CD14-positive monocyte (primary cell): ENCODE measurements around the gene CNTNAP1. TPM values are rescaled to one million over a fixed set of nuclear protein-coding genes. Genes with fewer than 3 reads are reported as not detected.
A peak's percentile ranks its signal among the peaks of the same experiment; 100 is the strongest.

Source experiments
- DNase-seq, 3 donors: peaks; one replicate each; pipeline ENCODE4 v3.0.0-alpha.2; 2011 to 2022
- H2AFZ ChIP-seq: 2 replicates; pipeline ENCODE4 v1.6.0; 2012; ENCODE audit warnings: mild to moderate bottlenecking, low read depth, low read length, inconsistent platforms; ENCODE audit not compliant: insufficient read depth, poor library complexity, severe bottlenecking
- H3K27ac ChIP-seq, 2 donors: 1 replicate in 1 of 2; 2 replicates in 1 of 2; pipeline ENCODE4 v1.5.1; 2012 to 2013; ENCODE audit warnings: low read length in 2 of 2, control low read depth in 1 of 2, inconsistent platforms in 1 of 2, low read depth in 1 of 2, mild to moderate bottlenecking in 1 of 2
- H3K27me3 ChIP-seq, 2 donors: one replicate each; pipeline versions ENCODE4 v1.6.0 to v1.6.1; 2011 to 2013; ENCODE audit warnings: low read length in 2 of 2; ENCODE audit not compliant: control insufficient read depth in 2 of 2, insufficient read depth in 2 of 2
- H3K36me3 ChIP-seq, 2 donors: replicated peaks in 1 of 2; 1 replicate in 1 of 2; 2 replicates in 1 of 2; pipeline versions ENCODE4 v1.5.1 to v1.6.1; 2012 to 2013; ENCODE audit warnings: low read length in 2 of 2, control low read depth in 1 of 2, inconsistent platforms in 1 of 2, mild to moderate bottlenecking in 1 of 2; ENCODE audit not compliant: insufficient read depth in 2 of 2, control insufficient read depth in 1 of 2
- H3K4me1 ChIP-seq, 2 donors: 1 replicate in 1 of 2; 2 replicates in 1 of 2; pipeline versions ENCODE4 v1.5.1 to v1.6.1; 2012 to 2013; ENCODE audit warnings: low read length in 2 of 2, control low read depth in 1 of 2, inconsistent platforms in 1 of 2, mild to moderate bottlenecking in 1 of 2, moderate library complexity in 1 of 2; ENCODE audit not compliant: insufficient read depth in 2 of 2, control insufficient read depth in 1 of 2
- H3K4me2 ChIP-seq: replicated peaks from 2 replicates; pipeline ENCODE3; 2012; ENCODE audit warnings: low read length, moderate library complexity, mild to moderate bottlenecking; ENCODE audit not compliant: poor library complexity, severe bottlenecking; ENCODE audit errors: extremely low read depth
- H3K4me3 ChIP-seq, 3 experiments: fragments of 200-600 bp in 1 of 3; sonication (generic) in 1 of 3; replicated peaks in 1 of 3; 1 replicate in 2 of 3; 2 replicates in 1 of 3; pipeline ENCODE4 v1.5.1; 2011 to 2013; ENCODE audit warnings: low read length in 3 of 3, mild to moderate bottlenecking in 3 of 3, control low read depth in 2 of 3, low read depth in 2 of 3, inconsistent platforms in 1 of 3, moderate library complexity in 1 of 3
- H3K79me2 ChIP-seq: 2 replicates; pipeline ENCODE4 v1.6.0; 2012; ENCODE audit warnings: mild to moderate bottlenecking, control low read depth, inconsistent platforms, low read length, moderate library complexity; ENCODE audit not compliant: insufficient read depth
- H3K9ac ChIP-seq: 2 replicates; pipeline ENCODE4 v1.6.0; 2017; ENCODE audit warnings: low read length, mild to moderate bottlenecking; ENCODE audit not compliant: insufficient read depth, poor library complexity, severe bottlenecking
- H3K9me3 ChIP-seq, 2 donors: replicated peaks in 1 of 2; 1 replicate in 1 of 2; 2 replicates in 1 of 2; pipeline versions ENCODE4 v1.5.1 to v1.6.1; 2012 to 2013; ENCODE audit warnings: low read length in 2 of 2, control low read depth in 1 of 2; ENCODE audit not compliant: control insufficient read depth in 1 of 2, insufficient read depth in 1 of 2
- H4K20me1 ChIP-seq: 2 replicates; pipeline ENCODE4 v1.6.0; 2012; ENCODE audit warnings: mild to moderate bottlenecking, low read length, control low read depth, moderate library complexity; ENCODE audit not compliant: insufficient read depth
- H3K27ac Mint-ChIP-seq, 7 donors: one replicate each; pipeline ENCODE4 v1.8.0; 2020; ENCODE audit warnings: mild to moderate bottlenecking in 7 of 7, mixed read lengths in 7 of 7, moderate library complexity in 6 of 7, inconsistent platforms in 2 of 7
- H3K27me3 Mint-ChIP-seq, 3 donors: one replicate each; pipeline ENCODE4 v1.8.0; 2021 to 2022; ENCODE audit warnings: low read depth in 3 of 3, mild to moderate bottlenecking in 3 of 3, mixed read lengths in 3 of 3, moderate library complexity in 3 of 3, inconsistent platforms in 1 of 3
- H3K36me3 Mint-ChIP-seq, 2 donors: one replicate each; pipeline ENCODE4 v1.8.0; 2020; ENCODE audit warnings: mixed read lengths in 2 of 2, inconsistent platforms in 1 of 2, mild to moderate bottlenecking in 1 of 2
- H3K4me1 Mint-ChIP-seq: one replicate; pipeline ENCODE4 v1.8.0; 2020; ENCODE audit warnings: mild to moderate bottlenecking, mixed read lengths
- H3K4me3 Mint-ChIP-seq, 2 donors: one replicate each; pipeline ENCODE4 v1.8.0; 2020; ENCODE audit warnings: mild to moderate bottlenecking in 2 of 2, mixed read lengths in 2 of 2, moderate library complexity in 1 of 2
- H3K9me3 Mint-ChIP-seq, 7 donors: one replicate each; pipeline ENCODE4 v1.8.0; 2020 to 2022; ENCODE audit warnings: mixed read lengths in 7 of 7, mild to moderate bottlenecking in 6 of 7, moderate library complexity in 6 of 7, inconsistent platforms in 2 of 7
- CTCF ChIP-seq: fragments of 200-600 bp; IDR thresholded peaks from one replicate; pipeline ENCODE4 v1.8.0; 2022; ENCODE audit warnings: antibody characterized with exemption, mild to moderate bottlenecking
- WGBS: methylation state at CpG from one replicate; pipeline ENCODE4 v1.1.5; 2013; ENCODE audit warnings: missing lambda C conversion rate; ENCODE audit not compliant: insufficient coverage; 5-methylcytosine and 5-hydroxymethylcytosine counted together
- intact Hi-C, 2 donors: fragments of 100-400 bp; cut with micrococcal nuclease; formaldehyde crosslinking; loops; one replicate each; pipeline versions ENCODE4 v1.15.0 to v1.15.1; 2023
- polyA plus RNA-seq, 3 donors: library from polyadenylated mRNA; depleted of rRNA in 1 of 3; unstranded in 2 of 3; stranded (reverse) in 1 of 3; fragments of 300-500 nt in 2 of 3; fragments of >200 nt in 1 of 3; fragmentation: Illumina TruSeq in 2 of 3; gene quantifications; 1 replicate in 2 of 3; 2 replicates in 1 of 3; pipeline ENCODE4 v1.2.3, GENCODE V29; 2012 to 2021

Gene CNTNAP1
- polyA plus RNA-seq, 3 donors: 0.23 to 0.24 TPM; not detected in 1

- Histone ChIP-seq H3K79me2 (no peaks in the 10 kb centered on the region), H3K36me3 (no peaks in the 10 kb centered on the region), H3K4me3 (no peak overlapping the region), H2AFZ (no peak overlapping the region), H3K4me2 (no peak overlapping the region), H3K27me3 (no peaks in the 10 kb centered on the region), H3K27ac (no peak overlapping the region), H3K9me3 (no peaks in the 10 kb centered on the region), H4K20me1 (no peaks in the 10 kb centered on the region), H3K9ac (no peak overlapping the region), H3K4me1 (no peaks in the 10 kb centered on the region)
- 71% methylated on average over 2 of the region's 2 CpGs for WGBS
- no peak for TF ChIP-seq CTCF
- Mint-ChIP-seq H3K36me3 (no peaks in the 10 kb centered on the region), H3K27ac (no peak overlapping the region), H3K27me3 (peaks cover 8 to 17% (median 9%) of the 10 kb centered on the region in 3 donors), H3K9me3 (no peaks in the 10 kb centered on the region), H3K4me1 (peaks cover 4% of the 10 kb centered on the region), H3K4me3 (peak overlapping the region; percentile 26 to 38)
- no peak for DNase-seq
- intact Hi-C loops: no loop called here
These were observed 40.0 kb upstream of the CNTNAP1 start for GRCh38 chr17:42642336-42642735.

- Histone ChIP-seq H3K27me3 (no peaks in the 10 kb centered on the region), H2AFZ (no peak overlapping the region), H3K36me3 (no peaks in the 10 kb centered on the region), H3K9ac (no peak overlapping the region), H3K4me1 (no peaks in the 10 kb centered on the region), H3K9me3 (no peaks in the 10 kb centered on the region), H3K4me3 (no peak overlapping the region), H3K27ac (no peak overlapping the region), H3K79me2 (no peaks in the 10 kb centered on the region), H3K4me2 (no peak overlapping the region), H4K20me1 (no peaks in the 10 kb centered on the region)
- Mint-ChIP-seq H3K27me3 (peaks cover 9 to 13% (median 13%) of the 10 kb centered on the region in 3 donors), H3K4me1 (peaks cover 3% of the 10 kb centered on the region), H3K36me3 (no peaks in the 10 kb centered on the region), H3K4me3 (no peak overlapping the region), H3K9me3 (no peaks in the 10 kb centered on the region), H3K27ac (no peak overlapping the region)
- intact Hi-C loops: no loop called here
- WGBS: 73% methylated on average over 5 of the region's 5 CpGs
- DNase-seq: no peak
- TF ChIP-seq CTCF: no peak
These were observed 34.6 kb upstream of the CNTNAP1 start for GRCh38 chr17:42647778-42648177.
